Adipocyte (in vitro differentiated cells): Measurements from ENCODE around the gene SLC6A12.
"Not testable (repeated sequence)": the region's sequence is repeated elsewhere in the genome, so short reads cannot be mapped to it uniquely, and the experiment has no call there.

Experiments
- DNase-seq: peaks from one replicate; pipeline ENCODE4 v3.0.0-alpha.2; 2015; ENCODE audit warnings: low read depth
- H3K27me3 ChIP-seq: replicated peaks from 2 replicates; pipeline ENCODE4 v1.7.0; 2013; ENCODE audit warnings: mild to moderate bottlenecking, low read length, moderate library complexity; ENCODE audit not compliant: control insufficient read depth, insufficient read depth
- H3K36me3 ChIP-seq: 2 replicates; pipeline ENCODE4 v1.7.0; 2013; ENCODE audit warnings: low read length, mild to moderate bottlenecking, moderate library complexity; ENCODE audit not compliant: control insufficient read depth, insufficient read depth, severe bottlenecking
- H3K4me1 ChIP-seq: 2 replicates; pipeline ENCODE4 v1.7.0; 2013; ENCODE audit warnings: mild to moderate bottlenecking, low read length, moderate library complexity; ENCODE audit not compliant: control insufficient read depth, insufficient read depth
- H3K4me3 ChIP-seq: 2 replicates; pipeline ENCODE4 v1.7.0; 2013; ENCODE audit warnings: mild to moderate bottlenecking, low read length, moderate library complexity
- H3K9ac ChIP-seq: 2 replicates; pipeline ENCODE4 v1.7.0; 2013; ENCODE audit warnings: mild to moderate bottlenecking, low read length, moderate library complexity
- H3K9me3 ChIP-seq: 2 replicates; pipeline ENCODE4 v1.7.0; 2013; ENCODE audit warnings: mild to moderate bottlenecking, low read length, moderate library complexity; ENCODE audit not compliant: control insufficient read depth

SLC6A12 gene

DNA sequence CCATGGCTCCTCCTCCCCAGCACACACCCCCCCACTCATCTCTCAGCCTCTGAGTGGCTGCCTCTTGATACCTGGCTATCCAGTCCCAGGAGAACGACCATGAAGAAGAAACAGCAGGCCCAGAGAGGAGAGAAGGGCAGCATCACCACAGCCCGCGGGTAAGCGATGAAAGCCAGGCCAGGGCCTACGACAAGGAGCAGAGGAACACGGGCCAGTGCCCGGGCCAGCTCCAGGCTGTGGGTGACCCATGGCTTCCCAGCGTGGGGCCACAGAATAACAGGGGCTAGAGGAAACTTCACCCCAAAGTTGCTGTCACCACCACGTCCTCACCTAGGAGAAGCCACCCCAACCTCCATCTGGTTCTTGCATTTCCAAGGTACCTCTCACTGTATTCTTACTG lies 10.4 kb upstream of the SLC6A12 start:
- DNase-seq, result no peak
- H3K9me3 ChIP-seq, result no peaks in the 10 kb centered on the region
- H3K9ac ChIP-seq, result no peak overlapping the region
- H3K36me3 ChIP-seq, result no peaks in the 10 kb centered on the region
- peaks cover 81% of the 10 kb centered on the region for H3K27me3 ChIP-seq
- H3K4me1 ChIP-seq, result no peaks in the 10 kb centered on the region
- no peak overlapping the region for H3K4me3 ChIP-seq

DNA sequence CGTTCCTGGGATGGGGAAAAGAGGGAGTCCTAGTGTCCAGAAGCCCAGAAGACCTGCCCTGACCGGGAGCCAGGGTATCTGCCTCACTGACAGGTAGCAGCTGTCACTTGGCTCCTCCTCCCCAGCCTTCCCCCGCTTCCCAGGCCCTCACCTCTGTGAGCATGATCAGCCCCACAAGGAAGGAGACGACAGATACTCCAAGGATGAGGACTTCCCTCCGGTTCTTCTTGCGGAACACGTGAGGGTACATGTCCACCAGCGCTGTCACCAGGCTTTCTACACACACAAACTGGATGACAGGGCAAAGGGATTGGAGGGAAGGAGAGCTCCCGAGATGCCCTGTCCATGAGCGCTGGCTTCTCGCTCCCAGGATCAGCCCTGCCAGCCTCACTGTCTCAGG lies 9.9 kb upstream of the SLC6A12 start:
- Histone ChIP-seq H3K36me3 (no peaks in the 10 kb centered on the region), H3K9me3 (no peaks in the 10 kb centered on the region), H3K4me1 (no peaks in the 10 kb centered on the region), H3K9ac (no peak overlapping the region), H3K27me3 (peaks cover 78% of the 10 kb centered on the region), H3K4me3 (no peak overlapping the region)
- DNase-seq, result no peak

DNA sequence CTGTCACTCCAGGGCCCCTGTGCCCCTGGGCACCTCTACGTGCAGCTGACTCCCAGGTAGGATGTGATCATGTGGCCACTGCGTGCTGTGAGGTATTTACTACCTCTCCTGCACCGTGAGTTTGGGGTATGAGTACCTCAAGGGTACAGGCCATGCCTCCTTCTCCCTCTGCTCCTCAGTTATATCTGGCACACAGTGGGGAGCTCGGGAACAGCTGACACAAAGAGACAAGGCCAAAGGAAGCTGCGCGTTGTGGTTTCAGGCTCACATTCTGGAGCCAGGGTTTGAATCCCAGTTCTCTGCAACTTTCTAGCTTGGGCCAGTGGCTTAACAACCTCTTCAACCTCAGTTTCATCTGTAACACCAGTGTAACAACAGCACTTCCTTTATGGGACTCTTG lies 7.8 kb upstream of the SLC6A12 start:
- Histone ChIP-seq H3K9me3 (no peaks in the 10 kb centered on the region), H3K4me3 (no peak overlapping the region), H3K4me1 (no peaks in the 10 kb centered on the region), H3K27me3 (peaks cover 64% of the 10 kb centered on the region), H3K9ac (no peak overlapping the region), H3K36me3 (no peaks in the 10 kb centered on the region)
- DNase-seq, result no peak

DNA sequence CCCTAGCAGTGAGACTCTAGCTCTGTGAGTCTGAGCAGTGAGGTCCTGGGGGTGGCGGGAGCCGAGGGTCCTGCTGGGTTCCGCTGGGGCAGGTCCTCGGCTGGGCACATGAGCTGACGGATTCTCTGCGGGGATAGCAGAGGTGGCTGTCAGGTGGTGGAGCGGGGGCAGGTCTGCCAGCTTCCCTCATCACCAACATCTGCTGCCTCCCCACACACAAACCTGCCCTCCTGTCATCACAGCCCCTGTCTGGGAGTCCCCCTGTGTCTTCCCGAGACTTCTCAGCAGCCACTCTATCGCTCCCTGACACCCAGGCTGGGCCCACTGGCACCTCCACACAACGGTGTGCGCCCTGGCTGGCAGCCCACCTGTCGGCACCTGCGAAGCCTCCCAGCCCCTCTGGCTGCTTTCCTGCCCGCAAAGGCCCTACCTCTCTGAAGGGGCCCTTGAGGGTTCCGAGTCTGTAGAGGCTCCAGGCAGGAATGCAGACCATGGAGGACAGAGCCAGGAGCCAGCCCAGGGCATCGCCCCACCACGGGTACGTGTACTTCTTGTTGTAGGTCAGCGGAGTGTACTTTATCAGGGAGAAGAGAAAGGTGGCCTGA lies 7.1 kb upstream of the SLC6A12 start:
- Histone ChIP-seq H3K9me3 (no peaks in the 10 kb centered on the region), H3K36me3 (no peaks in the 10 kb centered on the region)
- DNase-seq, result no peak

DNA sequence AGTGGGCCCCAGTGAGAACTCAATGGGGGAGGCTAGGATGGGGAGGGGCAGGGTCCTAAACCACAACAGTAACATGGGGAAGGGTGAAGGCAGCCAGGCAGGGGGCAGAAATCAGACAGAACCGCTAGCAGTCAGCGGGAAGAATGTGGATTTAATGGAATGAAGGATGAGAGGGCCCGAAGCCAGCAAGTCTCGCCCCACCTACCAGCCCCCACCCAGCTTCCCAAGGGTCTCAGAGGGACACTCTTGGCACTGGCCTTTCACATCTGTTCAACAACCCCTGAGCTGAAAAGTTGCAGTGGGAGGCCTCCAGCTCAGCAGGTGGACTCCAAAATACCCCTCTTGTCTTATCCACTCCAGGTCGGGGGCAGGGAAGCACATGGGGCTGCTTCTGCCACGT lies 6.5 kb upstream of the SLC6A12 start:
- no peaks in the 10 kb centered on the region for H3K4me1 ChIP-seq
- no peak overlapping the region for H3K9ac ChIP-seq
- H3K4me3 ChIP-seq, result no peak overlapping the region
- peaks cover 58% of the 10 kb centered on the region for H3K27me3 ChIP-seq
- DNase-seq, result no peak
- H3K9me3 ChIP-seq, result no peaks in the 10 kb centered on the region
- no peaks in the 10 kb centered on the region for H3K36me3 ChIP-seq

More for the DNA sequence above, 7.1 kb upstream of the SLC6A12 start:
- no peaks in the 10 kb centered on the region for H3K4me1 ChIP-seq
- H3K9ac ChIP-seq, result no peak overlapping the region
- peaks cover 60% of the 10 kb centered on the region for H3K27me3 ChIP-seq
- no peak overlapping the region for H3K4me3 ChIP-seq

DNA sequence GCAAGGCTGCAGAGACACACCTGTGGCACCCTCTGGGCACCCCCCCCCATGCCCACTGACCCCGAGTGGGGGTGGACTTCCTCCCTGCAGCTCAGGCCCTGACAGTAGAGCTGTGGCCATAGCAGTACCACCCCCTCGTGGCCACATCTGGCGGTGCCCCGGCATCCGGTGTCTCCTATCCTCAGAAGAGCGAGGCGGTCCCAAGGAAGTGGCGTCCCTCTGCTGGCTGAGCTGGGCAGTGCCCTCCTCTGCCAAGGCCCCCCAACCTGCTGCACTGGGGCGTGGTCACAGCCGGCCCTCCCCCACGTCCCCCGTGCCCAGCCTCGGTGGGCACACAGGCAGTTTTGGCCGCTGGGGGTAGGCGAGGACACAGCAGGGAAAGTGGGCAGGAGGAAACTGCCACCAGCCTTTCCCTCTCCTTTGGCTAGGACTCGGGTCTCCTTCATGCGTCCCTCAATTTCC lies 6.0 kb upstream of the SLC6A12 start:
- H3K36me3 ChIP-seq, result no peaks in the 10 kb centered on the region
- H3K27me3 ChIP-seq, result peaks cover 57% of the 10 kb centered on the region
- DNase-seq, result peak; percentile 46
- H3K9ac ChIP-seq, result no peak overlapping the region
- H3K4me3 ChIP-seq, result no peak overlapping the region
- H3K9me3 ChIP-seq, result no peaks in the 10 kb centered on the region
- H3K4me1 ChIP-seq, result no peaks in the 10 kb centered on the region

DNA sequence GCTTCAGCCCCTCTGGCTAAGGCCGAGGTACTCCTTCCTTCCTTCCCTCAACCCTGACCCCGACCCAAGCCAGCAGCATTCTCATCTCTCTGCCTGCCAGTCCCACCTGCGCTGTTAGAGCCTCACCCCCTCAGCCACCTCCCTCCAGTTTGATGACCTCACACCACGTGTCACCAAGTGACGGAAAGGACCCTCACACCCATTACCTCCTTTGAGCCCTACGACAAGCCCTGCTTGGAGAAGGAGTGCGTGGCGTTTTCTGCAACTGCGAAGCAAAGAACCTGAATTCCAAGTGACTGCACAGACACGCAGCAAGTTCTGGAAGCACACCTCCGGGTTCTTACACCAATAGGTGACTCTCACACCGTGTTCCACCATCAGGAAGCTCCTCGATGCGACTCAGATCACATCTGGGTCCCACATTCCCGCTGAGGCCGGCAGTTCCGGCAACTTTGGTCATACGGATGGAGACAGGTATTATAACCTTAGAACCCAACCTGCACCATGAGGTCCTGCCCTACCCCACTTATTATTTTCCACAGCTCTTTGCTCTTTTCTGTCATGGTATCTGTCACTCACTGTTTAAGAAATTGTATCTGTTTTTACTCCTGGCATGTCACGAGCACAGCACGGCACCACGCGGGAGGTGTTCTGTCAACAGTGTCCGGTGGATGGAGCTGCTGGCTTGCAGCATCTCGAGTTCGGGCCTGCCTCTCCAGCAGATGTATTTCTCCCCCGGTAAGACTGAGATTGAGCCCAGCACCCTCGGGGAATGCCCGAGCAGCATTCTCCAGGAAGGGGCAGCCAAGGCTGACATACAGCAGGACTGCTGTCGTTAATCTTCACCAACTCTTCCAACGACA lies 5.0 kb upstream of the SLC6A12 start:
- Histone ChIP-seq H3K27me3 (peaks cover 50% of the 10 kb centered on the region), H3K4me1 (peaks cover 1% of the 10 kb centered on the region), H3K4me3 (no peak overlapping the region), H3K9ac (no peak overlapping the region), H3K36me3 (no peaks in the 10 kb centered on the region), H3K9me3 (no peaks in the 10 kb centered on the region)
- DNase-seq, result no peak

DNA sequence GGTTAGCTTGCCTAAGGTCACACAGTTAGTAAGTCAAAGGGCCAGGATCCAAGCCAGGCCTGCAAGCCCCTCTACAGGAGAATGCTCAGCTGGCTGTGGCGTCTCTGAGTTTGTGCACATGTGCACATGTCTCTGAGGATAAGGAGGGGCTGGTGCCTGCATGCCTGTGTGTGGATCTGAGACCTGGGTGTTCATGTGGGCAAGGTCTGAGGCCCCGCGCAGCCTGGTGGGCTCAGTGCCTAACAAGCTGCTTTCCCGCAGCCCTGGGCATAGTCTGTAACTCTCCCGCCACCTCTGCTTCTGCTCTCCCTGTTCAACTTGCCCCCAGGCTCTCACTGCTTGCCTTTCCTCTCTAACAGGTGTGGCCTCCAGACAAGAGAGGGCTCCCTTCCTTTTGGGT lies 4.3 kb upstream of the SLC6A12 start:
- Histone ChIP-seq H3K4me1 (peaks cover 7% of the 10 kb centered on the region), H3K36me3 (no peaks in the 10 kb centered on the region), H3K4me3 (no peak overlapping the region), H3K9me3 (no peaks in the 10 kb centered on the region), H3K27me3 (peaks cover 50% of the 10 kb centered on the region), H3K9ac (no peak overlapping the region)
- DNase-seq, result no peak

DNA sequence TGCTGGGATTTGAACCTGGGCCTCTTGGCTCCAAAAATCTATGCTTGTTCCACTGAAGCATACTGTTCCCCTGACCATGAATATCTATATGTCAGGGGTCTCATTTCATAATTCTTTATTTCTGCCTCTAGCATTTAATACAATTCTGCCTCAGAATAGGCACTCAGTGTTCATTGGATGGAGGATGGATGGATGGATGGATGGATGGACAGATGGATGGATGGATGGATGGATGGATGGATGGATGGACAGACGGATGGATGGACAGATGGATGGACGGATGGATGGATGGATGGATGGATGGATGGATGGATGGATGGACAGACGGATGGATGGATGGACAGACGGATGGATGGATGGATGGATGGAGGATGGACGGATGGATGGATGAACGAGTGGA lies 3.1 kb upstream of the SLC6A12 start:
- not testable (repeated sequence) for H3K4me3 ChIP-seq, H3K36me3 ChIP-seq, H3K9me3 ChIP-seq, H3K9ac ChIP-seq, H3K4me1 ChIP-seq, DNase-seq
- peaks cover 48% of the 10 kb centered on the region for H3K27me3 ChIP-seq

DNA sequence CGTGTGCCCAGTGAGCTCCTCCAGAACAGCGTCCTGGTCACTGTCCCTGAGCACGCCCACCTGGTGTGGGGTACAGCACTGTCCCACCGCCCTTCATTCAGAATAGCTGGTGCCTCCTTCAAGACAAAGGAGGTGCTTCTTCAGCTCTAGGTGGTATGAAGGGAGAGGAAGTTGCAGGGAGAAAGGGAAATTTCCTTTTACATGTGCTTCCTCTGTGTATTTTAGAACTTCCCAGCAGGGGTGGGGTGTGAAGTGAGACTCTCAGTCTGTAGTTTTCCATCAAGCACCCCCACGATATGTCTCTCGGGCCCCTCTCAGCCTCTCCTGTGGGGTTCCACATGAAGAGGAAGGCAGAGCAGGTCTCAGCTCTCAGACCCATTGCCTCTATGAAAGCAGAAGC lies 1.2 kb upstream of the SLC6A12 start:
- Histone ChIP-seq H3K36me3 (no peaks in the 10 kb centered on the region), H3K9me3 (no peaks in the 10 kb centered on the region), H3K4me3 (no peak overlapping the region), H3K27me3 (peaks cover 52% of the 10 kb centered on the region), H3K4me1 (peaks cover 10% of the 10 kb centered on the region), H3K9ac (no peak overlapping the region)
- DNase-seq, result no peak

DNA sequence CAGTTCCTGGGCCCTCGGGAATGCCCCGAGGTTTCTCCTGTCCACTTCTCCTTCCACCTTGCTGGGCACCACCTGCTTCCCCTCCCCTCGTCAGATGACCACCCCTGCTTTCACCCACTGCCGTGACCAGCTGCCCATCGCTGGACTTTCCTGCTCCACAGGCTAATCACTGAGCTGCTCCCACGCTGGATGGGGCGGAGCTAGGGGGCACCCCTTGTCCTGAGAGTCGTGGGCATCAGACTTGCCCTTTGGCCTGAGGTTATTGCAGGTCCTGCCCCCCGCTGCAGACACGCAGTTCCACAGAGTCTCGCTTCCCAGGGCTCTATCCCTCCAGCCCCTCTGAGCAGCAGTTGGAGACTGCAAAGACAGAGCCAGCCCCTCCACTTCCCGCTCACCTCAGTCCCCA lies 427 bp downstream of the SLC6A12 start:
- H3K4me3 ChIP-seq, result peak overlapping the region; percentile 46
- H3K36me3 ChIP-seq, result no peaks in the 10 kb centered on the region
- H3K27me3 ChIP-seq, result peaks cover 59% of the 10 kb centered on the region
- H3K9ac ChIP-seq, result no peak overlapping the region
- H3K4me1 ChIP-seq, result peaks cover 10% of the 10 kb centered on the region
- DNase-seq, result no peak
- H3K9me3 ChIP-seq, result no peaks in the 10 kb centered on the region
